ENCODE results near the gene NPPB.

NPPB gene

DNA sequence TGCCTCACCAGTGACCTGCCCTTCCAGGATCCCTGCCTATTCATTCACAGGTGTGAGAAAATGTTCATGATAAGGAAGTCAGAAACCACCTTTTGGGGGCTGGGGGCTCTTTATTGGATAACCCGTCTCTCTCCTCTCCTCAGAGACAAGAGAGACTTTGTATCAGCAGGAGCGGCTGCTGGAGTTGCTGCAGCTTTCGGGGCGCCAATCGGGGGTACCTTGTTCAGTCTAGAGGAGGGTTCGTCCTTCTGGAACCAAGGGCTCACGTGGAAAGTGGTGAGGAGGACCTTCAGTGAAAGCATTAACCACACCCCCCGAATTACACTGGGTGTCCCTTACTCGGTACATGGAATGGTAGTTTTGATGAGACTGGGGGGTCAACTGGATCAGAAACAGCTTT lies 31.8 kb downstream of the NPPB start:
- FAIRE-seq: no peak
- TF ChIP-seq, protein P1, sequence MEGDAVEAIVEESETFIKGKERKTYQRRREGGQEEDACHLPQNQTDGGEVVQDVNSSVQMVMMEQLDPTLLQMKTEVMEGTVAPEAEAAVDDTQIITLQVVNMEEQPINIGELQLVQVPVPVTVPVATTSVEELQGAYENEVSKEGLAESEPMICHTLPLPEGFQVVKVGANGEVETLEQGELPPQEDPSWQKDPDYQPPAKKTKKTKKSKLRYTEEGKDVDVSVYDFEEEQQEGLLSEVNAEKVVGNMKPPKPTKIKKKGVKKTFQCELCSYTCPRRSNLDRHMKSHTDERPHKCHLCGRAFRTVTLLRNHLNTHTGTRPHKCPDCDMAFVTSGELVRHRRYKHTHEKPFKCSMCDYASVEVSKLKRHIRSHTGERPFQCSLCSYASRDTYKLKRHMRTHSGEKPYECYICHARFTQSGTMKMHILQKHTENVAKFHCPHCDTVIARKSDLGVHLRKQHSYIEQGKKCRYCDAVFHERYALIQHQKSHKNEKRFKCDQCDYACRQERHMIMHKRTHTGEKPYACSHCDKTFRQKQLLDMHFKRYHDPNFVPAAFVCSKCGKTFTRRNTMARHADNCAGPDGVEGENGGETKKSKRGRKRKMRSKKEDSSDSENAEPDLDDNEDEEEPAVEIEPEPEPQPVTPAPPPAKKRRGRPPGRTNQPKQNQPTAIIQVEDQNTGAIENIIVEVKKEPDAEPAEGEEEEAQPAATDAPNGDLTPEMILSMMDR (IDR thresholded peaks at IDR 0.05; ENCODE audit: insufficient read depth, missing control alignments): no peak
- no peak for DNase-seq (ENCODE audit: insufficient read length, low spot score)

- DNase-seq (ENCODE audit: insufficient read length, low spot score): no peak
Measured at GRCh38 chr1:11825131-11825530, 33.6 kb downstream of the NPPB start.

GRCh38 chr1:11823366-11824137 lies 35.2 kb downstream of the NPPB start:
- no peak for DNase-seq (ENCODE audit: insufficient read length, low spot score)
- FAIRE-seq: no peak

More at GRCh38 chr1:11825131-11825530, 33.6 kb downstream of the NPPB start:
- no peak for FAIRE-seq
- TF ChIP-seq, protein P1 (IDR thresholded peaks at IDR 0.05; ENCODE audit: insufficient read depth, missing control alignments): no peak

GRCh38 chr1:11822091-11822490 lies 36.7 kb downstream of the NPPB start:
- no peak for DNase-seq (ENCODE audit: insufficient read length, low spot score)
- TF ChIP-seq, protein P1 (IDR thresholded peaks at IDR 0.05; ENCODE audit: insufficient read depth, missing control alignments): no peak
- no peak for FAIRE-seq

More at GRCh38 chr1:11823366-11824137, 35.2 kb downstream of the NPPB start:
- TF ChIP-seq, protein P1 (IDR thresholded peaks at IDR 0.05; ENCODE audit: insufficient read depth, missing control alignments): no peak

GRCh38 chr1:11817192-11817591 lies 41.6 kb downstream of the NPPB start:
- no peak for FAIRE-seq
- TF ChIP-seq, protein P1 (IDR thresholded peaks at IDR 0.05; ENCODE audit: insufficient read depth, missing control alignments): no peak
- DNase-seq (ENCODE audit: insufficient read length, low spot score): no peak

DNA sequence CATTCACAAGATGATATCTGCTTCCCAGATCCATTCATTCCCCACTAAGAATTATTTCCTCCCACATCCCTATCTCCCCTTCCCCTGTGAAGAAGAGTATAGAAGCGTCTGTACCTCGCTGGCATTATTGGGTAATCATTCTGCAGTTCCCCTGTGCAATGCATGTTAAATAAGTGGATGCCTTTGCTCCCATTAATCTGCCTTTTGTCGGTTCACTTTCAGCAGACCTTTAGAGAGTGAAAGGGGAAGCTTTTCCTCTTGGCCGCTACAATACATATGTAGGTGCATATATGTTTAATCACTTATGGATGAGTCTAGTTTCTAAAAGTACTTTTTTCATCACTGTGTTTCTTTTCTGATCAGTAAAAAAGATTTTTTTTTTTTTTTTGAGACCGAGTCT lies 45.7 kb downstream of the NPPB start:
- DNase-seq (ENCODE audit: insufficient read length, low spot score) (no peak), FAIRE-seq (no peak)

More for the DNA sequence above, 45.7 kb downstream of the NPPB start:
- TF ChIP-seq, protein P1 (IDR thresholded peaks at IDR 0.05; ENCODE audit: insufficient read depth, missing control alignments): no peak

Data from D721Med (cell line).